Measurements from ENCODE around the gene TRIM62. TPM values are rescaled to one million over a fixed set of nuclear protein-coding genes. Genes with fewer than 3 reads are reported as not detected.

TRIM62 gene
- total RNA-seq, 1 donor from 2014 or later, result 10.8 TPM

DNA sequence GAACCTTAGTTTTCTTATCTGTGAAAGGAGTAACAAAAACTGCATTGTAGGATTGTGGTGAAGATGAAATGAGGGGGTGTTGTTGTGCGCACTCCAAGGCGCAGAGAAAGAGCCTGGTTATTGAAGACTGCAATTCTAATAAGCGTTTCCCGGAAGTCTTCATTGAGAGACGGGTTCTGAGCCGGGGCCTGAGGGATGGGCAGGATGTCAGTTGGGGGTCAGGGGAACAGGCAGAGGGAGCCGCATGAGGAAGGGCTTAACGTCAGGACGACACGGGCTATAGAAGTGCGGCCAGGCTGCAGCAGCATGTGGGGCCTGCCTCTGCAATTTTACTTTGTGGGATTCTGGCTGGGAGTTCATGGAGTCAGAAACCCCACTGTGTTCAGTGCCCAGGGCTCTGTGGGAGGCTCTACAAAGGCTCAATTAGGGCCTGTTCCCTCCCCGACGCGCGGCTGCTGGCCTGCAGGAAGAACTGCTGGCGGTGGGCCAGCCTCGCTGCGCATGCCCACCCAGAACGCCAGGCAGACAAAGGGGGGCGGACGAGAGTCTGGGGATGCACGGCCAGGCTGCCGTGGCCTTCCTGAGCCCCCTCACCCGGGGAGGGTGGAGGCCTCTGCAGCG is 20.7 kb downstream of the TRIM62 start:
- Histone ChIP-seq H2AFZ (ENCODE audit: low read depth, low read length) (peak overlapping the region; percentile 54), H3K27ac (ENCODE audit: low read depth, low read length) (peak overlapping the region; percentile 6), H3K4me2 (ENCODE audit: low read length) (peak overlapping the region; percentile 66), H3K4me3 (ENCODE audit: insufficient read depth, low read depth, low read length) (no peak overlapping the region), H3K36me3 (ENCODE audit: insufficient read depth, low read length) (peaks cover 3% of the 10 kb centered on the region), H3K27me3 (ENCODE audit: insufficient read depth, low read length) (no peaks in the 10 kb centered on the region), H4K20me1 (ENCODE audit: insufficient read depth, low read length) (no peaks in the 10 kb centered on the region), H3K9me3 (ENCODE audit: insufficient read depth, low read depth, low read length) (no peaks in the 10 kb centered on the region), H3K4me1 (ENCODE audit: insufficient read depth, low read length) (peaks cover 38% of the 10 kb centered on the region), H3K9ac (ENCODE audit: low read length) (peak overlapping the region; percentile 44), H3K79me2 (ENCODE audit: insufficient read depth, low read length) (no peaks in the 10 kb centered on the region)
- Mint-ChIP-seq H3K9me3 (ENCODE audit: unreplicated experiment) (peaks cover 6% of the 10 kb centered on the region), H3K27ac (ENCODE audit: unreplicated experiment) (no peak overlapping the region), H3K36me3 (ENCODE audit: low read depth, unreplicated experiment) (peaks cover 26% of the 10 kb centered on the region), H3K4me1 (ENCODE audit: low read depth, unreplicated experiment) (peaks cover 12% of the 10 kb centered on the region), H3K4me3 (ENCODE audit: unreplicated experiment) (no peak overlapping the region), H3K27me3 (ENCODE audit: low read depth, unreplicated experiment) (no peaks in the 10 kb centered on the region)
- no peak for FAIRE-seq
- peak; percentile 39 for DNase-seq (ENCODE audit: low read depth)
- no peak for TF ChIP-seq EZH2 (IDR thresholded peaks at IDR 0.05; ENCODE audit: insufficient read depth, low read length)
- TF ChIP-seq, protein P1, sequence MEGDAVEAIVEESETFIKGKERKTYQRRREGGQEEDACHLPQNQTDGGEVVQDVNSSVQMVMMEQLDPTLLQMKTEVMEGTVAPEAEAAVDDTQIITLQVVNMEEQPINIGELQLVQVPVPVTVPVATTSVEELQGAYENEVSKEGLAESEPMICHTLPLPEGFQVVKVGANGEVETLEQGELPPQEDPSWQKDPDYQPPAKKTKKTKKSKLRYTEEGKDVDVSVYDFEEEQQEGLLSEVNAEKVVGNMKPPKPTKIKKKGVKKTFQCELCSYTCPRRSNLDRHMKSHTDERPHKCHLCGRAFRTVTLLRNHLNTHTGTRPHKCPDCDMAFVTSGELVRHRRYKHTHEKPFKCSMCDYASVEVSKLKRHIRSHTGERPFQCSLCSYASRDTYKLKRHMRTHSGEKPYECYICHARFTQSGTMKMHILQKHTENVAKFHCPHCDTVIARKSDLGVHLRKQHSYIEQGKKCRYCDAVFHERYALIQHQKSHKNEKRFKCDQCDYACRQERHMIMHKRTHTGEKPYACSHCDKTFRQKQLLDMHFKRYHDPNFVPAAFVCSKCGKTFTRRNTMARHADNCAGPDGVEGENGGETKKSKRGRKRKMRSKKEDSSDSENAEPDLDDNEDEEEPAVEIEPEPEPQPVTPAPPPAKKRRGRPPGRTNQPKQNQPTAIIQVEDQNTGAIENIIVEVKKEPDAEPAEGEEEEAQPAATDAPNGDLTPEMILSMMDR (IDR thresholded peaks at IDR 0.05; ENCODE audit: insufficient read depth, low read depth, low read length), result no peak

DNA sequence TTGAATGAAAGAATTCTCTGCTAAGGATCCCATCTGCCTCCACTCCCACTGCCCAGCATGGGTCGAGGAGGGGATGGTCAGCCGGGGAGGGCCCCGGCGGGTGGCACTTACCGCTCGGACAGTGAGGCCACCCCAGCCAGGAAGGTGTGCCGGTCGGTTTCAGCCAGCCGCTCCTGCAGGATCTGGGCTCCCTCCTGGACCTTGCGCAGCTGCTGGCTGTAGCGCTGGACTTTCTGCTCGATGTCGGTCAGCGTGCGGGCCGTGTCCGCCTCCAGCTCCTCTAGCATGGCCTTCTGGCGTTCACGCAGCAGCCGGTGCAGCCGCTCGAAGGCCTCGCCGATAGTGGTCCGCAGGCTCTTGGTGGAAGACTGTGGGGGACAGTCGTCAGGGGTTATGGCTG is 22.3 kb downstream of the TRIM62 start:
- Histone ChIP-seq H3K4me1 (ENCODE audit: insufficient read depth, low read length) (peaks cover 38% of the 10 kb centered on the region), H3K27me3 (ENCODE audit: insufficient read depth, low read length) (no peaks in the 10 kb centered on the region), H3K9me3 (ENCODE audit: insufficient read depth, low read depth, low read length) (no peaks in the 10 kb centered on the region), H2AFZ (ENCODE audit: low read depth, low read length) (no peak overlapping the region), H3K27ac (ENCODE audit: low read depth, low read length) (no peak overlapping the region), H3K79me2 (ENCODE audit: insufficient read depth, low read length) (no peaks in the 10 kb centered on the region), H3K4me2 (ENCODE audit: low read length) (no peak overlapping the region), H3K36me3 (ENCODE audit: insufficient read depth, low read length) (peaks cover 3% of the 10 kb centered on the region), H3K9ac (ENCODE audit: low read length) (no peak overlapping the region), H3K4me3 (ENCODE audit: insufficient read depth, low read depth, low read length) (no peak overlapping the region), H4K20me1 (ENCODE audit: insufficient read depth, low read length) (no peaks in the 10 kb centered on the region)
- TF ChIP-seq, protein P1 (IDR thresholded peaks at IDR 0.05; ENCODE audit: insufficient read depth, low read depth, low read length), result no peak
- no peak for TF ChIP-seq EZH2 (IDR thresholded peaks at IDR 0.05; ENCODE audit: insufficient read depth, low read length)
- H3K27me3 Mint-ChIP-seq (ENCODE audit: low read depth, unreplicated experiment), result no peaks in the 10 kb centered on the region
- no peak overlapping the region for H3K4me3 Mint-ChIP-seq (ENCODE audit: unreplicated experiment)
- FAIRE-seq (no peak), DNase-seq (ENCODE audit: low read depth) (no peak)
- H3K27ac Mint-ChIP-seq (ENCODE audit: unreplicated experiment), result no peak overlapping the region
- peaks cover 12% of the 10 kb centered on the region for H3K4me1 Mint-ChIP-seq (ENCODE audit: low read depth, unreplicated experiment)
- peaks cover 1% of the 10 kb centered on the region for H3K9me3 Mint-ChIP-seq (ENCODE audit: unreplicated experiment)
- H3K36me3 Mint-ChIP-seq (ENCODE audit: low read depth, unreplicated experiment), result peaks cover 28% of the 10 kb centered on the region

DNA sequence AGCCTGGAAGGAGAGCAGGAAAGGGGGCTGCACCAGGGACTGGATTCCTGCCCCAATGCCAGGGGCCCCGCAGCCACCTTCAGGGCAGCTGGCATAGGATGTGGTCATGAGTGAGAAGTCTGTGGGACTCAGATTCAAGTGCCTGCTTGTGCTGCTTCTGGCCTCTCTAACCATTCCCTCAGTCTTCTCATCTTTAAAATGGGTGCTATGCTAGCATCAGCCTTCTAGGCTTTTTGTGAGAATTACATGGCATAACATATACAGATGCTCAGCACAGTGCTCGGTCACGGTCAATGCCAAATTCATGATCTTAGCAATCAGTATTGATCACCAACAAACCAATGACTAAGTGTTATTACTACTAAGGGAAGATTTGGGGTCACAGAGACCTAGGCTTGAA is 23.5 kb downstream of the TRIM62 start:
- H3K9me3 Mint-ChIP-seq (ENCODE audit: unreplicated experiment), result peaks cover 1% of the 10 kb centered on the region
- no peaks in the 10 kb centered on the region for H3K27me3 Mint-ChIP-seq (ENCODE audit: low read depth, unreplicated experiment)
- peaks cover 31% of the 10 kb centered on the region for H3K36me3 Mint-ChIP-seq (ENCODE audit: low read depth, unreplicated experiment)

More for the DNA sequence above, 23.5 kb downstream of the TRIM62 start:
- no peak overlapping the region for H3K4me3 ChIP-seq (ENCODE audit: insufficient read depth, low read depth, low read length)
- H3K9ac ChIP-seq (ENCODE audit: low read length), result no peak overlapping the region
- H3K4me2 ChIP-seq (ENCODE audit: low read length), result no peak overlapping the region
- peaks cover 8% of the 10 kb centered on the region for H3K4me1 Mint-ChIP-seq (ENCODE audit: low read depth, unreplicated experiment)
- no peaks in the 10 kb centered on the region for H3K27me3 ChIP-seq (ENCODE audit: insufficient read depth, low read length)
- no peak overlapping the region for H3K27ac Mint-ChIP-seq (ENCODE audit: unreplicated experiment)
- no peak overlapping the region for H2AFZ ChIP-seq (ENCODE audit: low read depth, low read length)
- no peak for TF ChIP-seq EZH2 (IDR thresholded peaks at IDR 0.05; ENCODE audit: insufficient read depth, low read length)
- TF ChIP-seq, protein P1 (IDR thresholded peaks at IDR 0.05; ENCODE audit: insufficient read depth, low read depth, low read length), result no peak
- no peaks in the 10 kb centered on the region for H3K79me2 ChIP-seq (ENCODE audit: insufficient read depth, low read length)
- H3K27ac ChIP-seq (ENCODE audit: low read depth, low read length), result no peak overlapping the region
- peaks cover 3% of the 10 kb centered on the region for H3K36me3 ChIP-seq (ENCODE audit: insufficient read depth, low read length)
- no peak for DNase-seq (ENCODE audit: low read depth)
- no peak for FAIRE-seq
- no peak overlapping the region for H3K4me3 Mint-ChIP-seq (ENCODE audit: unreplicated experiment)
- no peaks in the 10 kb centered on the region for H3K9me3 ChIP-seq (ENCODE audit: insufficient read depth, low read depth, low read length)
- H3K4me1 ChIP-seq (ENCODE audit: insufficient read depth, low read length), result peaks cover 33% of the 10 kb centered on the region
- H4K20me1 ChIP-seq (ENCODE audit: insufficient read depth, low read length), result no peaks in the 10 kb centered on the region

Data from astrocyte (in vitro differentiated cells and primary cell).